T-cell (primary cell): ENCODE measurements around the gene CORIN. TPM values are rescaled to one million over a fixed set of nuclear protein-coding genes. Genes with fewer than 3 reads are reported as not detected.

Experiments
- ATAC-seq, 4 experiments: fragments of 200-7000 bp in 3 of 4; fragments of 150-1000 bp in 1 of 4; cut with Tn5 transposase; replicated peaks in 1 of 4; 1 replicate in 3 of 4; 2 replicates in 1 of 4; pipeline ENCODE4 v1.10.0; 2021; ENCODE audit warnings: moderate library complexity in 3 of 4, mild to moderate bottlenecking in 2 of 4, moderate number of reproducible peaks in 1 of 4
- CTCF ChIA-PET, 2 donors: fragments of 300-600 bp; sonication (Branson Sonifier 250); formaldehyde crosslinking; loops; one replicate each; lab custom pipeline; 2022; ENCODE audit warnings: antibody characterized with exemption in 2 of 2; lab: Charles Lee
- POLR2A ChIA-PET, 2 donors: fragments of 300-600 bp; sonication (Branson Sonifier 250); formaldehyde crosslinking; loops; one replicate each; lab custom pipeline; 2022; ENCODE audit warnings: antibody characterized with exemption in 2 of 2; lab: Charles Lee
- DNase-seq, 35 experiments: peaks; one replicate each; pipeline versions ENCODE4 v3.0.0 to v3.0.0-alpha.2; 2013 to 2023
- H3K27ac ChIP-seq: one replicate; pipeline ENCODE4 v1.5.1; 2013; ENCODE audit warnings: low read length
- H3K27me3 ChIP-seq, 2 experiments: replicated peaks in 1 of 2; 1 replicate in 1 of 2; 2 replicates in 1 of 2; pipeline versions ENCODE4 v1.6.1 to v1.7.0; 2013; ENCODE audit warnings: low read length in 1 of 2, mixed read lengths in 1 of 2; ENCODE audit not compliant: control insufficient read depth in 2 of 2, insufficient read depth in 2 of 2; ENCODE audit errors: extremely low read depth in 1 of 2
- H3K36me3 ChIP-seq, 2 donors: 1 replicate in 1 of 2; 2 replicates in 1 of 2; pipeline versions ENCODE4 v1.6.1 to v1.7.0; 2013; ENCODE audit warnings: low read length in 1 of 2; ENCODE audit not compliant: control insufficient read depth in 2 of 2, insufficient read depth in 1 of 2; ENCODE audit errors: extremely low read depth in 1 of 2
- H3K4me1 ChIP-seq, 2 experiments: 1 replicate in 1 of 2; 2 replicates in 1 of 2; pipeline versions ENCODE4 v1.6.1 to v1.7.0; 2013; ENCODE audit warnings: low read length in 2 of 2, mixed read lengths in 1 of 2; ENCODE audit not compliant: insufficient read depth in 2 of 2, control insufficient read depth in 1 of 2; ENCODE audit errors: extremely low read depth in 1 of 2
- H3K4me3 ChIP-seq, 2 donors: 1 replicate in 1 of 2; 2 replicates in 1 of 2; pipeline versions ENCODE4 v1.5.1 to v1.7.0; 2013; ENCODE audit warnings: mild to moderate bottlenecking in 2 of 2, low read length in 1 of 2, moderate library complexity in 1 of 2; ENCODE audit not compliant: control insufficient read depth in 1 of 2; ENCODE audit errors: extremely low read depth in 1 of 2
- H3K9me3 ChIP-seq: 2 replicates; pipeline ENCODE4 v1.7.0; 2013
- H3K27ac Mint-ChIP-seq, 2 donors: one replicate each; pipeline ENCODE4 v1.8.0; 2020 to 2021; ENCODE audit warnings: mild to moderate bottlenecking in 2 of 2, mixed read lengths in 2 of 2
- H3K27me3 Mint-ChIP-seq, 2 donors: one replicate each; pipeline ENCODE4 v1.8.0; 2021 to 2022; ENCODE audit warnings: mixed read lengths in 2 of 2
- H3K36me3 Mint-ChIP-seq: one replicate; pipeline ENCODE4 v1.8.0; 2021; ENCODE audit warnings: mixed read lengths
- H3K4me1 Mint-ChIP-seq, 3 donors: one replicate each; pipeline ENCODE4 v1.8.0; 2020 to 2022; ENCODE audit warnings: mixed read lengths in 3 of 3, mild to moderate bottlenecking in 1 of 3
- H3K4me3 Mint-ChIP-seq, 3 donors: one replicate each; pipeline ENCODE4 v1.8.0; 2020 to 2022; ENCODE audit warnings: mild to moderate bottlenecking in 3 of 3, mixed read lengths in 3 of 3, moderate library complexity in 3 of 3
- H3K9me3 Mint-ChIP-seq, 3 donors: one replicate each; pipeline ENCODE4 v1.8.0; 2020 to 2022; ENCODE audit warnings: mixed read lengths in 3 of 3
- WGBS: methylation state at CpG from one replicate; pipeline ENCODE4 v1.1.5; 2013; ENCODE audit warnings: missing lambda C conversion rate; ENCODE audit not compliant: insufficient coverage; 5-methylcytosine and 5-hydroxymethylcytosine counted together
- total RNA-seq, 35 experiments: library from RNA in 6 of 35; stranded (reverse) in 6 of 35; fragments of 120-200 nt in 1 of 35; gene quantifications; one replicate each; pipeline versions ENCODE4 v1.2.1 to v1.2.4 and lab custom pipeline; 2013 to 2026

CORIN gene
- total RNA-seq, 5 donors from 2014 or later (not counting 1 experiment from before 2014, with no cell fraction given): 0.44 to 0.86 (median 0.55) TPM; not detected in 1

DNA sequence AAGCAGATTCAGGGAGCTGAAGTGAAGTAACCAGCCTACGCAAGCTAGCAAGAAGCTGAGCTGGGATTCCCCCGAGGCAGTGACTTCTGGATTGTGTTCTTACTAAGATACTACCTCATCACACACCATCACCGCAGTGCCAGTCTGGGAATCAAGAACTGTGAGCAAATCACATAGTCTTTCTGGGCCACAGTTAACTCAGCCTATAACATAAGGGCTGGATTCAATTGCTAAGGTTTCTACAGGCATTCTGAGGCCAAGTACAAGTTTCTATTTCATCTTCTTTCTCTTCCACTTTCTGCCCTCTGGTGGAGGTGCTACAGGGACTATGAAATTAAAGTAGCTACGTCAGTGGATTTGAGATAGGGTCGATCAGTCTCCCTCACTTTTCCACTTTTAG, 1.4 kb upstream of the CORIN start:
- DNase-seq (peak in 13 of 35 experiments; percentile 2 to 55 (median 12)), ATAC-seq (peak in 1 of 4 experiments; percentile 47)
- peaks cover 0 to under 1% of the 10 kb centered on the region in 2 donors for H3K27me3 Mint-ChIP-seq
- 39% methylated on average over 3 of the region's 5 CpGs for WGBS
- CTCF ChIA-PET: interaction anchor here (0.6 to 2.5 kb wide), 10 partner anchors 9 to 354 kb away, joined by 3 to 23 read pairs (median 4); partner anchors contain the start of genes ATP10D (in 1 of the 2) and NFXL1 (in 1 of the 2)
- Histone ChIP-seq H3K9me3 (no peaks in the 10 kb centered on the region), H3K4me3 (no peak overlapping the region), H3K27ac (peak overlapping the region; percentile 13), H3K4me1 (peaks cover 16 to 27% of the 10 kb centered on the region in 2 experiments), H3K27me3 (peaks cover 4 to 9% of the 10 kb centered on the region in 2 experiments), H3K36me3 (no peaks in the 10 kb centered on the region)
- peak overlapping the region; percentile 31 to 63 for H3K27ac Mint-ChIP-seq
- H3K36me3 Mint-ChIP-seq: peaks cover 9% of the 10 kb centered on the region
- H3K9me3 Mint-ChIP-seq: no peaks in the 10 kb centered on the region
- H3K4me3 Mint-ChIP-seq: peak overlapping the region in 1 of 3 donors; percentile 7
- POLR2A ChIA-PET: no interaction called here
- H3K4me1 Mint-ChIP-seq: peaks cover 21 to 42% (median 33%) of the 10 kb centered on the region in 3 donors

DNA sequence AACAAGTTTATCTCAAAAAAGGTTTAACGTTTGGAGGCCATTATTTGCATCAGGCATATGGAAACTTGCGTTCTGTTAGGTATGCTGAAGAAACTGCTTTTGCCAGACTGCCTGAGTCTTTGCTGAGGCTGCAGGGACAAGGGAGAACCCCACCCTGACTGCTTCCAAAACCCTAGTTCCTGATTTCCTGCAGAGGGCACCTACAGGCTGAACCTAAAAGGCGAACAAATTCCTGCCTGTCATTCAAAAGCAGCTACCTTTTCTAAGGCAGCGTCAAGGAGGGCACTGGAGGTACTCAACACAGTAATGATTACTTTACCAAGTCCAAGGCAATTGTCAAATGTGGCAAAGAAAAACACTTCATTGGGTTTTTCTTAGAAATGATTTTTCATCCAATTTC, 578 bp upstream of the CORIN start:
- ChIA-PET CTCF (interaction anchor here (0.6 to 2.5 kb wide), 5 partner anchors 11 to 190 kb away, joined by 3 to 23 read pairs (median 3); no protein-coding TSS in a partner anchor), POLR2A (no interaction called here)
- peaks cover under 1% of the 10 kb centered on the region for H3K36me3 Mint-ChIP-seq
- no peak overlapping the region for H3K27ac ChIP-seq
- DNase-seq (no peak), ATAC-seq (no peak)
- H3K4me1 Mint-ChIP-seq: peaks cover 21 to 42% (median 33%) of the 10 kb centered on the region in 3 donors
- H3K9me3 Mint-ChIP-seq: no peaks in the 10 kb centered on the region
- peaks cover 16 to 27% of the 10 kb centered on the region in 2 experiments for H3K4me1 ChIP-seq
- H3K27me3 ChIP-seq: peaks cover 4 to 9% of the 10 kb centered on the region in 2 experiments
- H3K4me3 ChIP-seq: no peak overlapping the region
- H3K27ac Mint-ChIP-seq: peak overlapping the region; percentile 8 to 63
- H3K9me3 ChIP-seq: no peaks in the 10 kb centered on the region
- WGBS: 100% methylated on average over 4 of the region's 4 CpGs
- H3K27me3 Mint-ChIP-seq: peaks cover 1 to 5% of the 10 kb centered on the region in 2 donors
- H3K4me3 Mint-ChIP-seq: peak overlapping the region; percentile 84 to 90 (median 88)
- H3K36me3 ChIP-seq: no peaks in the 10 kb centered on the region

DNA sequence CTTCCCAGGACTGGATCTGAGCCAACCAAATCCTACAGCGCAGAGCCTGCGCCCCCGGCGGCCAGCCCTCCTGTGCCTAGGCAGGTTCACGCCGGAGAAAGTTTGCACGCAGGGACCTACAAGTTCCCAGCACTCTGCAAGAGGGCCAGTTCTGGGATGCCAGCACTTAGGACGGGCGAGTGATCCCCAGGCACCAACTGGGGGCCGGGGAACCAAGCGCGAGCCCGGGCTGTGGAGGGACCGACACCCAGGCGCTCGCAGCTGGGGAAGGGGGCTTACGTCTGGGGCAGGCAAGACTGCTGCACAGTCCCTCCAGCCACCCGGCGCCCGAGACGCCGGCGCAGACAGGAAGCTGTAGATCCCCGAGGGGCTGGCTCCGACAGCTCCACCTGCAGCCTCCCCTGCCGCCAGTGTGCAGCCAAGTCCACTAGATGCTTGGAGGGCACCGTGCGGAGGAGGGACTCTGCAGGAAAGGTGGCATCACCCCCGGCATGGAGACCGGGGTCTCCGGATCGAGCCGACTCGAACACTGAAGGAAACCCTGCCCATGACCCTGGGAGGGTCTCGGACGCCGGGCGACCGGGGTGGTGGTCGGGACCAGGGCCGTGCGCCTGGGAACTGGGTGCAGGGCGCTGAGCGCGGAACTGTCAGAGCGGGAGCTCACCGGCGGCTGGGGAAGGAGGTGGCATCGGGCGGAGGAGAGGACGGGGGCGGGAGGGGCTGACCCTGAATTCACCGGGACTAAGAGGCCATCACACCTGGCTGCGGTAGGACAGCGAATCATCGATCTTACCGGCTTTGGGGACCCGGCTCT, 566 bp downstream of the CORIN start:
- H3K27me3 Mint-ChIP-seq: peaks cover 3 to 11% of the 10 kb centered on the region in 2 donors
- DNase-seq (peak in 32 of 35 experiments; percentile 7 to 60 (median 32)), ATAC-seq (peak; percentile 75 to 83 (median 81))
- Histone ChIP-seq H3K27ac (no peak overlapping the region), H3K4me3 (peak overlapping the region; percentile 58 to 99), H3K9me3 (no peaks in the 10 kb centered on the region), H3K27me3 (peaks cover 4 to 9% of the 10 kb centered on the region in 2 experiments), H3K4me1 (peaks cover 16 to 27% of the 10 kb centered on the region in 2 experiments), H3K36me3 (no peaks in the 10 kb centered on the region)
- H3K4me1 Mint-ChIP-seq: peaks cover 21 to 42% (median 33%) of the 10 kb centered on the region in 3 donors
- CTCF ChIA-PET: interaction anchor here (0.5 to 0.8 kb wide), 4 partner anchors 31 to 650 kb away, joined by 3 to 10 read pairs (median 4); no protein-coding TSS in a partner anchor
- H3K9me3 Mint-ChIP-seq: no peaks in the 10 kb centered on the region
- peak overlapping the region in 1 of 2 donors; percentile 61 for H3K27ac Mint-ChIP-seq
- POLR2A ChIA-PET: interaction anchor here in 1 of 2 donors (0.6 kb wide), 1 partner anchor 16 kb away, joined by 3 read pairs; no protein-coding TSS in a partner anchor
- WGBS: 1% methylated on average over 53 of the region's 58 CpGs
- no peaks in the 10 kb centered on the region for H3K36me3 Mint-ChIP-seq
- peak overlapping the region; percentile 84 to 90 (median 88) for H3K4me3 Mint-ChIP-seq

DNA sequence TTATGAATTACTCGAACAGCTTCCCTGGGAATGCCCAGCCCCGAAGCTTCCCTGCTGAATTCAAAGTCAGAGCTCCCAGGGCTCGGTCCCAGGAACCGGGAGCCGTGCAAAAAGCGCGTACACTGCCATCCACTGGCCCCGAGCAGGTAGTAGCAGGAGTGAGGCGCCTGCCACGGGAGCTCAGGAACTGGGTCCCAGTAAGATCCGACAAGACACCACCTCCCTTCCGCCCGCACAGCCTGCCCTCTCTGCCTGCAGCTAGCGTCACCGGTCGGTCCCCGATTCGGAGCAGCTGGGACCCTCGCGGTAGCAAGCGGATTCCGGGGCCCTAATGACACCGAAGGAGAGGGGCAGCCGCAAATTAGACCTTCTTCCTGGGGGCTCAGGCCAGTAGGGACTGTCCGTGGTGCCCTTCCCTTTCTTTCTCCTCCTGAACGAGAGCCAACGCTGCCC, 1.2 kb downstream of the CORIN start:
- H3K9me3 ChIP-seq: no peaks in the 10 kb centered on the region
- WGBS: 0% methylated on average over 27 of the region's 27 CpGs
- Mint-ChIP-seq H3K27ac (peak overlapping the region in 1 of 2 donors; percentile 48), H3K4me1 (peaks cover 21 to 46% (median 33%) of the 10 kb centered on the region in 3 donors), H3K4me3 (peak overlapping the region; percentile 84 to 90 (median 88)), H3K36me3 (no peaks in the 10 kb centered on the region), H3K9me3 (no peaks in the 10 kb centered on the region), H3K27me3 (peaks cover 3 to 11% of the 10 kb centered on the region in 2 donors)
- ChIA-PET CTCF (interaction anchor here (0.5 to 1.1 kb wide), 5 partner anchors 18 to 651 kb away, joined by 3 to 10 read pairs (median 4); no protein-coding TSS in a partner anchor), POLR2A (no interaction called here)
- H3K4me3 ChIP-seq: peak overlapping the region; percentile 58 to 99
- peaks cover 4 to 9% of the 10 kb centered on the region in 2 experiments for H3K27me3 ChIP-seq
- H3K27ac ChIP-seq: no peak overlapping the region
- peaks cover 16 to 27% of the 10 kb centered on the region in 2 experiments for H3K4me1 ChIP-seq
- ATAC-seq (peak; percentile 69 to 80 (median 76)), DNase-seq (peak in 30 of 35 experiments; percentile 10 to 62 (median 30))
- no peaks in the 10 kb centered on the region for H3K36me3 ChIP-seq

DNA sequence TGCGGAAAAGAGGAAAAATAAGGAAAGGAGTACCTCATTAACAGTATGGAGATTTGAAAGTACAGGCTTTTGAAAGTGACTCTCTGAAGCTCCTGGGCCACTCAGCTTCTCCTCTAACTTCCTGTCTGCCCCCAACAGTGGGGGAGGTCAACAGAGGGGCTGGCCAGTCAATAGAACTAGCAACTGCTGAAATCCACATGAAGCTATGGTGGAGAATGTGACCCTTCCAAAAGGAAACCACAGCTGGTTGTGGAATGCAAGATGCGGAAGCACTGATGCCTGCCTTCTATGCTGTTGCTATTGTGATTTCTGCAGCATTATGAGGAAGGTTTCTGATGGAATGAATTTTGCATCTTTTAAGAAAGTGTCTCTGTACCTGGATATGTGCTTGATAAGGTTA, 2.4 kb downstream of the CORIN start:
- Mint-ChIP-seq H3K9me3 (no peaks in the 10 kb centered on the region), H3K4me1 (peaks cover 21 to 47% (median 33%) of the 10 kb centered on the region in 3 donors), H3K36me3 (no peaks in the 10 kb centered on the region), H3K27me3 (peaks cover 3 to 11% of the 10 kb centered on the region in 2 donors), H3K27ac (no peak overlapping the region), H3K4me3 (peak overlapping the region in 1 of 3 donors; percentile 90)
- DNase-seq (no peak), ATAC-seq (no peak)
- Histone ChIP-seq H3K9me3 (no peaks in the 10 kb centered on the region), H3K4me3 (no peak overlapping the region), H3K27me3 (peaks cover 4 to 9% of the 10 kb centered on the region in 2 experiments), H3K27ac (no peak overlapping the region), H3K36me3 (no peaks in the 10 kb centered on the region), H3K4me1 (peaks cover 18 to 27% of the 10 kb centered on the region in 2 experiments)
- ChIA-PET POLR2A (no interaction called here), CTCF (interaction anchor here in 1 of 2 donors (0.6 to 1.1 kb wide), 2 partner anchors 30 to 163 kb away, joined by 3 read pairs; no protein-coding TSS in a partner anchor)
- 60% methylated on average over 1 of the region's 2 CpGs for WGBS
